Activated CD4-positive, alpha-beta T cell treated with anti-CD3 and anti-CD28 coated beads, Interleukin-2, amount 50 U/mL, for 24 hours (primary cell): ENCODE results near the gene MYO1H.

Source experiments
- DNase-seq, 2 donors: peaks; one replicate each; pipeline ENCODE4 v3.0.0-alpha.2; 2020; ENCODE audit warnings: low read depth in 1 of 2, low spot score in 1 of 2

Gene MYO1H

GRCh38 chr12:109448272-109448671, 100.6 kb downstream of the MYO1H start:
- DNase-seq = no peak

- no peak for DNase-seq
Observed at GRCh38 chr12:109448707-109449390, 101.1 kb downstream of the MYO1H start.

- no peak for DNase-seq
Observed at GRCh38 chr12:109449845-109450532, 102.3 kb downstream of the MYO1H start.

DNA sequence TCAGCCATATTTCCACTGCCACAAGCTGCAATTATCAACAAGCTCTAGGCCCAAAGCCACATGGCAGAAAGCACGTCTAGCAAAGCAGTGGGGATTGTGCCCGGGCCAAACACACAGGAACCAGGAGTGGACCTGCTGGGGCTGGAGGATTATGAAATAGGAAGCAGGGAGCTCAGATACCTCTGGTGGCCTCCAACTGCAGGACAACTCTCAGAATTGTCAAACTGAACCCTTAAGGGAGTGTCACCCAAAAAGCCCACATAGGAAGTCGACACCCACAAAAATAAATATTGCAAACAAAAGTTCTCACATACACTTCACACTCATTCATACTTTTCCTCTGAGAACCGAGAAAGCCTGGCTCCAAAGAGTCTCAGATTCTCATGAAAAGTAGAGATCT, 103.3 kb downstream of the MYO1H start:
- no peak for DNase-seq

GRCh38 chr12:109451400-109451799, 103.7 kb downstream of the MYO1H start:
- DNase-seq = no peak

GRCh38 chr12:109452489-109452888, 104.8 kb downstream of the MYO1H start:
- no peak for DNase-seq

- DNase-seq = no peak
Observed at GRCh38 chr12:109455706-109456105, 108.0 kb downstream of the MYO1H start.

GRCh38 chr12:109458086-109458485, 110.4 kb downstream of the MYO1H start:
- no peak for DNase-seq

DNA sequence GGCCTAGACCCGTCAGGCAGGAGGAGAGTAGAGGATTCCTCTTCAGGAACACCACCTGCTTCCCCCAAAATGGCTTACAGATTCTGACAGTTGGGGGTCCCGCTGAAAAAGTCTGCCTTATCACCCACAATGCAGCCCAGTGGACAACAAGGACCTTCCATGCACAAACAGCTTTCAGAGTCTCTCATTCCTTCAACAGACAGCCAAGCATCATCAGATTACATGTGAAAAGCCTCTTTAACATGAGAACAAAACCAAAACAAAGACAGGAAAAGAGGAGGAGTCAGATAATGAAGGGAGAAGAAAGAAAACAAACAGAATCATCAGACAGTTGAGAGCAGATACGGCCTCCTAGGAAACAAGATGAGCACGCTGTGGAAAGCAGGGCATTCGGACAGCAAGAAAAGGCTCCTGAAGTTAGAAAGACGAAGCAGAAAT, 111.1 kb downstream of the MYO1H start:
- no peak for DNase-seq

DNA sequence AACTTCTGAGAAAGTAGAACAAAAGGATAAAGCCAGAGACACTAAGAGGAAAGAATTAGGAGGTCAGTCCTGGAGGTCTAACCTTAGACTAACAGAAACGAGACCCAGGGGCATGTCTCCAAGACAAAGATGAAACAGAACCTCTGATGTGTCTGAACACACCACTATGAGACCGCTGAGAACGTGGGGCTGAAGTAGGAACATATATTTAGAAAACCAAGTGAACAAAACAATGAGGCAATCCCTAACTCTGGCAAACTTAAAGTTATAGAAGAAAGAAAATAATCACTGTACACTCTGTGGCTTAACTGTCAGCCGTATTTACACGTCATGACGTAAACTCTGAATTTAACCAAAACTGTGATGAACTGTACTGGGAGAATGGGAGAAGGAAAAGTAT, 111.5 kb downstream of the MYO1H start:
- DNase-seq = no peak

- no peak for DNase-seq
Observed at GRCh38 chr12:109460538-109460937, 112.8 kb downstream of the MYO1H start.

GRCh38 chr12:109461049-109461845, 113.5 kb downstream of the MYO1H start:
- DNase-seq = no peak

DNA sequence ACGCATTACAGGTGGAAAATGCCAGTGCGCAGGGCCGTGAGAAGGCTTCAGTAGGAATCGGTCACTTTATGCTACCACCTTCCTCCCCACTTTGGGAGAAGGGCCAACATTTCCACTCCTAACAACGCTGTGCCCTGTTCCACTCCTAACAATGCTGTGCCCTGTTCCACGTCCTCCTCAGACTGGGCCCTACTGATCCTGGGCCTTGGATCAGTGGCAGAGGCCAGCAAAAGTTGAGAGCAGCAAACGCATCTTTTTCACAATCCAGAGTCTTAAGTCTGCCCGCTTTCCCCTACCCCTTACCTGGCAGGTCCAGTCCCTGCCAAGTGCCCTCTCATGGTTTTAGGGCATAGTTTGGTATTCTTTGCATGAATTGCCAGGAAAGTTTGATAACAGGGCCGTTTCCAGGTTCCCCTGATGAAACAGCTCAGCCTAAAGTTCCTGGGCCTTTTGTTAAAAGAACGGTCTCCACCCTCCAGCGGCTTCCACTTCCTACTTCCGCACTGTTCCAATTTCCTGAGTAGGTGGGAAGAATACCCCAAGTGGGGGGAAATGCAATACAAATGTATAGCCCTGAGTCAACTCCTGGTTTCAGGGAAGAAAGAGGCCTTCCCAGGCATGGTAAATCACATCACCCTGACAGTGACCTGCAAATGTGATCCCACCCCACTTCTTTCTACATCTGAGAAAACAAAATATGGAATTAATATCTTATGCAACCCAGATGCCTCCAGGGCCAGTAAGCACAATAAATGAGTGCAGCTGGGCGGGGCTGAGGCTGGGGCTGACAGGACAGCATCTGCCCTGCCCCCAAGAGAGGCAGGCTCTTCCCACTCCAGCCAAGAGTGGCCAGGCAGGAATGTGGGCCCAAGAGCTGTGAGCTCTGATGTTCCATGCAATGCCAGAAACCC, 114.4 kb downstream of the MYO1H start:
- DNase-seq = no peak

- no peak for DNase-seq
Observed at GRCh38 chr12:109462868-109463692, 115.4 kb downstream of the MYO1H start.

DNA sequence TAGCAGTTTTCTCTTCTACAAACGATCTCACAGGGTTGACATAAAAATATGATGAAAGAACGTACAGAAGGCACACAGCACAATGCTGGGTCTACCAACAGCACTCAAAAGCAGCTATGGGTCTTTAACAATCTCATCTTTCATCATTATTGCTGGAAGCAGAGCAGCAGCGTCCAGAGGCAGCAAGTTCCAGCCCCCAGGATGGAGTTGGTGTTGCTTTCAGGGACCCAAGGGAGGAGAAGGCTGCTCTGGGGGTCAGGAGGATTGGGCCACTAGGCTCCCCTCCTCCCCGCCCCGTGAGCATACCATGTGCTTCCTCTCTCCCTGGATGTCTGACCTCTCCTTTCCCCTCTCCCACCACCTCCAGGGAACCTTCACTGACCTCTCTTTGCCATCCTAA, 116.1 kb downstream of the MYO1H start:
- DNase-seq = no peak

DNA sequence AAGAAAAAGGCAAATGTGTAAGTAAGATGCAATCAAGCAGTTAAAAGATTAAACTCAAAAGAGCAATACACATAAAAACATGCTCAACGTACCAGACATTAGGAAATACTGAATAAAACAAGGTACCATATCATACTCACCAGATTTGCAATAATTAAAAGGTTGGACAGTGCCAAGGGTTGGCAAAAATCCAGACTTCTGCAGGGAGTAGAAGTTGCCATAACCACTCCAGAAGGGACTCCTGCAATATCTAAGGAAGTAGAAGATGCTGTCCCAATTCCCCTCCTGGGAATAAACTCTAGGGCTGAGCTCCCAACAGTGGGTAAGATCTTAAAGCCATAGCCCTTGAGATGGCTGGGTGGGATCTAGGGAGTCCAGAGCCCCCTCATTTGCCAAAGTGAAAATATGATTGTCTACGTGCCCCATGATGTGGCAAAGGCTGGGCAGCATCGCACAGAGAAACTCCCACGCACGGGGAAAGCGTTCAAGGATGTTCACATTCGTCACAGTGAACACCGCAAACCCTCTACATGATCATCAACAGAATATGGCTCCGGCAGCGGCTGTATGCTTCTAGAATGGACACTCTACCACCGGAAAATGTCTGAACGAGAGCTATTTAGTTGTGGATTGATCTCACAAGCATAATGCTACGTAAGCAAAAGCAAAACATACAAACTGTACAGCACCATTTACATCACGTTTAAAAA, 117.1 kb downstream of the MYO1H start:
- DNase-seq = no peak

DNA sequence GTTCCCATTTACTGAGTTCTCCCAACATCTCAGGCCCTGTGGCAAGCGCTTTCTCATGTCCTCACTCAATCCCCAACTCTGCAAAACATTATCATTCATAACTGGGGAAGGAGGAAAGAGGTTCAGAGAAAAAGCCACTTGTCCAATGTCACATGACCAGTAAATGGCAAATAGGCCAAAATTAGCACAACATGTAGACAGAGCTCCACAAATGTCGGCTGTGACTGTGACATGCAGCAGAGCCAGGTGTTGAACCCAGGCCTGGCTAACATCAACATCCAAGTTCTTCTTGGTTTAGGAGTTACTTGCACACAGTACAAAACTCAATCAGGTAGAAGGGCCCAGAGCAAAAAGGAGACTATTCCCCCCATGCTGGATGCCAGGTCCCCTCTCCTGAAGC, 118.6 kb downstream of the MYO1H start:
- no peak for DNase-seq

DNA sequence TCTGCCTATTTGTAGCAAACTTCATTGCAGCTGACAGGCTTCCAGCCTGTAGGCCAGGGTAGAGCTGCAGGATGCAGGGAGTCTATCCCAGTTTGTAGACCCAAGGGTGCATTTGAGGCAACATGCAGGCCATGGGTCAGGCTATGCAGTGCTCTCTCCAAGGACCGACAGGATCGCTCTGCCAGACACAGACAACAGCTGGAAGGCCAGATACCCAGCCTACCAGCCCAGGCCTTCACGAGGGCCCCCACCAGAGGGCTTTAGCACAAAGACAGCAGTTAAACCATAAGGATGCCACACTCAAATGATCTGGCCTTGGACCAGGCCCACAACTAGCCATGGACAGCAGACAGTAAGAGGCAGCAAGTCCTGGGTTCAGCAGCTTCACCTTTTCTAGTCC, 119.1 kb downstream of the MYO1H start:
- DNase-seq = no peak

DNA sequence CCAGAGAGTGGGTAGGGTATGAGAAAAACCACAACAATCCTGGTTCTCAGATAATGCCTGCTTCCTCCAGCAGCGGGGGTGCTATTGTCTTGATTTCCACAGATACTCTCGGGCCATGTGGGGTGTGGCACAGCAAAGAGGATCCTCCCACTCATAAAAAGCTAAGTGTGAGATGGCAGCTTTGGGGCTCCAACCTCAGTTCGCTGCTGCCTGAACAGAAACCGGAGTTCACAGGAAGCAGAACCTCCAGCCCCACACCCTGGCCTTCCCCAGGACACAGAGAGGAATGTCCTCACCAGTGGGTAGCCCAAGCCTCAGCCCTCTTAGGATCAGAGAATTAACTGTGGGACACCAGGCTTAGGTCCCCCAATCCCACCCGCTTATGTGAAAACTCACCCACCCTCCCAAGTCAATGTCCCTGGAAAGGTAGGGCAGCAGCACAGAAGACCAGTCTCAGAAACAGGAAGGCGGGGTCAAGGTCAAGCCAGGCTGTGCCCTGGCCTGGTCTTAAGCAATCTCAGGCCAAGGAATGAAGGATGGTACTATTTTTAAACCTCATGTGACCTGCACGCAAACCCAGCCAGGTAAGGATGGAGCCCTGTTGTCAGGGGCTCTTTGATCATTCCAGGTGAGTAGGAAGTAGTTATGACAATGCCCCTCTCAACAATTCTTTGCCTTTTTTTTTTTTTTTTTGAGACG, 120.4 kb downstream of the MYO1H start:
- no peak for DNase-seq
